Ascending aorta (tissue), 2 donors: ENCODE measurements around the gene RGS7. TPM values are rescaled to one million over a fixed set of nuclear protein-coding genes. Genes with fewer than 3 reads are reported as not detected.
"Not testable (repeated sequence)": the region's sequence is repeated elsewhere in the genome, so short reads cannot be mapped to it uniquely, and the experiment has no call there.

ENCODE experiments used
- DNase-seq, 2 donors: peaks; one replicate each; pipeline ENCODE4 v3.0.0-alpha.2; 2019; ENCODE audit warnings: low spot score in 2 of 2
- H3K27ac ChIP-seq, 2 donors: fragments of 200-600 bp; sonication (generic); one replicate each; pipeline ENCODE4 v1.5.1; 2016 to 2017; ENCODE audit warnings: mild to moderate bottlenecking in 1 of 2
- H3K27me3 ChIP-seq: fragments of 200-600 bp; sonication (generic); one replicate; pipeline ENCODE4 v1.5.1; 2017
- H3K36me3 ChIP-seq, 2 donors: fragments of 200-600 bp; sonication (generic); one replicate each; pipeline ENCODE4 v1.5.1; 2016
- H3K4me1 ChIP-seq, 2 donors: fragments of 200-600 bp; sonication (generic); one replicate each; pipeline ENCODE4 v1.5.1; 2016 to 2017; ENCODE audit warnings: mild to moderate bottlenecking in 1 of 2
- H3K4me3 ChIP-seq, 2 donors: fragments of 200-600 bp; sonication (generic); one replicate each; pipeline ENCODE4 v1.5.1; 2016 to 2017; ENCODE audit warnings: mild to moderate bottlenecking in 1 of 2
- H3K9me3 ChIP-seq, 2 donors: fragments of 200-600 bp; sonication (generic); one replicate each; pipeline ENCODE4 v1.5.1; 2016
- CTCF ChIP-seq, 3 experiments: fragments of 200-600 bp in 2 of 3; fragments of 450-650 bp in 1 of 3; sonication (generic) in 2 of 3; IDR thresholded peaks; one replicate each; pipeline ENCODE4 v1.5.1; 2016 to 2019; ENCODE audit warnings: antibody characterized with exemption in 3 of 3, mild to moderate bottlenecking in 1 of 3, moderate library complexity in 1 of 3
- intact Hi-C: fragments of 100-400 bp; cut with DNase I; formaldehyde crosslinking; loops from one replicate; pipeline ENCODE4 v1.15.1; 2023
- total RNA-seq: library from RNA; depleted of rRNA; stranded (reverse); fragments of >200 nt; gene quantifications from one replicate; pipeline ENCODE4 v1.1.0, GENCODE V29; 2016

RGS7 gene
- total RNA-seq, 1 donor from 2014 or later = not detected

- intact Hi-C loops = no loop called here
- DNase-seq = no peak
- TF ChIP-seq CTCF (IDR thresholded peaks at IDR 0.05) = no peak
Measured at GRCh38 chr1:241101622-241102021, 255.4 kb downstream of the RGS7 start.

GRCh38 chr1:241097479-241097878 lies 259.5 kb downstream of the RGS7 start:
- Histone ChIP-seq H3K9me3 (no peaks in the 10 kb centered on the region), H3K27me3 (no peaks in the 10 kb centered on the region), H3K4me3 (no peak overlapping the region), H3K36me3 (no peaks in the 10 kb centered on the region), H3K27ac (no peak overlapping the region), H3K4me1 (no peaks in the 10 kb centered on the region)
- intact Hi-C loops = no loop called here
- DNase-seq = no peak
- no peak for TF ChIP-seq CTCF (IDR thresholded peaks at IDR 0.05)

More at GRCh38 chr1:241101622-241102021, 255.4 kb downstream of the RGS7 start:
- Histone ChIP-seq H3K4me1 (no peaks in the 10 kb centered on the region), H3K27me3 (no peaks in the 10 kb centered on the region), H3K36me3 (no peaks in the 10 kb centered on the region), H3K4me3 (no peak overlapping the region), H3K27ac (no peak overlapping the region), H3K9me3 (no peaks in the 10 kb centered on the region)

GRCh38 chr1:241096982-241097381 lies 260.0 kb downstream of the RGS7 start:
- Histone ChIP-seq H3K27ac (no peak overlapping the region), H3K4me1 (no peaks in the 10 kb centered on the region), H3K9me3 (no peaks in the 10 kb centered on the region), H3K36me3 (no peaks in the 10 kb centered on the region), H3K4me3 (no peak overlapping the region), H3K27me3 (no peaks in the 10 kb centered on the region)
- intact Hi-C loops = no loop called here
- no peak for TF ChIP-seq CTCF (IDR thresholded peaks at IDR 0.05)
- no peak for DNase-seq

GRCh38 chr1:241095847-241096246 lies 261.2 kb downstream of the RGS7 start:
- H3K27ac ChIP-seq = no peak overlapping the region
- H3K9me3 ChIP-seq = no peaks in the 10 kb centered on the region
- TF ChIP-seq CTCF (IDR thresholded peaks at IDR 0.05) = no peak

GRCh38 chr1:241090798-241091197 lies 266.2 kb downstream of the RGS7 start:
- Histone ChIP-seq H3K4me3 (no peak overlapping the region), H3K27me3 (no peaks in the 10 kb centered on the region), H3K27ac (no peak overlapping the region), H3K9me3 (no peaks in the 10 kb centered on the region), H3K4me1 (no peaks in the 10 kb centered on the region), H3K36me3 (no peaks in the 10 kb centered on the region)
- intact Hi-C loops = no loop called here
- DNase-seq = no peak
- no peak for TF ChIP-seq CTCF (IDR thresholded peaks at IDR 0.05)

More at GRCh38 chr1:241095847-241096246, 261.2 kb downstream of the RGS7 start:
- no peak overlapping the region for H3K4me3 ChIP-seq
- DNase-seq = no peak
- H3K36me3 ChIP-seq = no peaks in the 10 kb centered on the region
- H3K27me3 ChIP-seq = no peaks in the 10 kb centered on the region
- H3K4me1 ChIP-seq = no peaks in the 10 kb centered on the region
- intact Hi-C loops = no loop called here

GRCh38 chr1:241089066-241089465 lies 267.9 kb downstream of the RGS7 start:
- DNase-seq, H3K9me3 ChIP-seq, H3K4me3 ChIP-seq, H3K4me1 ChIP-seq, H3K27me3 ChIP-seq, intact Hi-C loops, H3K27ac ChIP-seq, H3K36me3 ChIP-seq: not testable (repeated sequence)

GRCh38 chr1:241088075-241088474 lies 268.9 kb downstream of the RGS7 start:
- H3K4me3 ChIP-seq, H3K27ac ChIP-seq, H3K36me3 ChIP-seq, H3K9me3 ChIP-seq, intact Hi-C loops, H3K27me3 ChIP-seq, DNase-seq, H3K4me1 ChIP-seq: not testable (repeated sequence)
